ENCODE measurements around the gene GLDC. TPM values are rescaled to one million over a fixed set of nuclear protein-coding genes. Genes with fewer than 3 reads are reported as not detected.

GLDC gene
- 14.1 to 16.4 TPM (median 14.6 TPM) in 5 replicates for total RNA-seq (2022; extraction: Qiagen RNA extraction; ENCODE audit: low read depth)

DNA sequence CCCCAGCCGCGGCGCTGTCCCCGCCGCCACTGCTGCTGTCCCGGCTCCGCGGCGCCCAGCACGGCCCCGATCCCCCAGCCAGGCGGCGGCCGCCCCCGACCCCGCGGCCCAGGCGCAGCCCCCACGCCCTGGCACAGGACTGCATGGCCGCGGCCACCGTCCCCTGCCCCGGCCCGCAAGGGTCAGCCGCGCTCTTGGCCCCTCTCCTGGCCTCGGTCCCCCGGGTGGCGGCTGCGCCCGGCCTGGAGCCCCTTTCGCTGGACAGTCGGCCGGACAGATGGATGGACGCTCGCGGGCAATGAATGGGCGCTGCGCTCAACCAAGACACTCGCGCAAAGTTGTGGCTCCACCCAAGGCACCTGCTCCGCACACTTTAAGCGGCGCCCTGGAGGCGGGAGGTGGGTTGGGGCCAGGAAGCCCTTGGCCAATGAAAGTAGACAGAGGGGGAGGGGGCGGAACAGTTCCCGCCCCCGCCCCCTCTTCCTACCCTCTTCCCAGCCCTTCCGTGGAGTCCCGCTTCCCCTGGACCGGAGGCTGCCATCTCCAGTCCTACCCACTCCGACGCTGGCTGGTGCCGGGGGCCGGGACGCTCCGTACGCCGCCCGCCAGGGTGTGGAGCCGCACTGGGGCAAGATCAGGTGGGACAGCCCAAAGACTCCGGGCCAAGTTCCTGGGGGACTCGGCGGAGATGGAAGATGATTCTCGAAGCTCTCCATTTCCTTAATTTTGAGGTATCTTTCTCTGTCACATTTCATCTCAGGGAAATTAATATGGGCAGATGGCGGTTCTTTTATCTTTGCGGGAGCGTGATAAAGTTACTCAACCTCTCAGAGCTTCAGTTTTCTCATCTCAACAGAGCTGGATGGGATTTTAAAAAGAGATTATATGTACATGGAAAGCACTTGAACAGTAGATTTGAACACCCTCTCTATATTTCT lies at the start of gene GLDC:
Gene GLDC (minus strand): TSS at position 375 of the 938 bp plus-strand sequence. CDS start 230 bp downstream, at position 145.

Other genes with a start within 250 kb of the GLDC start
- gene UHRF2, start 232.5 kb downstream of the GLDC start, total RNA-seq (2022; extraction: Qiagen RNA extraction; ENCODE audit: low read depth): 20.0 to 31.7 TPM (median 28.3 TPM) in 5 replicates
- gene KDM4C, start 112.2 kb upstream of the GLDC start, total RNA-seq (2022; extraction: Qiagen RNA extraction; ENCODE audit: low read depth): 8.1 to 9.5 TPM (median 9.1 TPM) in 5 replicates

Measured in A549 treated with GW870086 at 1 μM for 4 hours (cell line).